Heart left ventricle (tissue), 13 donors: Measurements from ENCODE around the gene NBPF1.
"Not testable (repeated sequence)": the region's sequence is repeated elsewhere in the genome, so short reads cannot be mapped to it uniquely, and the experiment has no call there.

ENCODE experiments used
- POLR2A ChIP-seq, 2 donors: fragments of 450-650 bp; IDR thresholded peaks; one replicate each; pipeline ENCODE4 v1.6.1; 2017; ENCODE audit warnings: antibody characterized with exemption in 2 of 2, mild to moderate bottlenecking in 2 of 2, moderate library complexity in 2 of 2
- TF ChIP-seq, protein P1 (sequence below), 12 donors: fragments of 200-600 bp; sonication (generic) in 4 of 12; IDR thresholded peaks; one replicate each; pipeline versions ENCODE4 v1.5.0 to v1.8.0; 2018 to 2022; ENCODE audit warnings: antibody characterized with exemption in 12 of 12, mild to moderate bottlenecking in 5 of 12
- donor health status: ischemic (EF 13 %, LVEDD 7.1; RV severe dilation, severe dysfunction).
- donor health status: DM: no; HTN: yes; CAD: no.
- donor health status: DM: no; HTN: no; CAD: no.
- donor health status: ischemic (EF 25% LVEDD 6.9; RV normal size, moderate dysfunction).
- donor health status: ischemic (EF 25% LVEDD 5.7; RV mildly dilated, moderate dysfunction).
- donor health status: ischemic (EF 35%, LVEDD 5.7; RV mildly dilated, moderate dysfunction).
- donor health status: nonischemic (EF 11% LVEDD 7.7; RV severe dilation, severe dysfunction).
- donor health status: DM: yes; HTN: yes; CAD: no.
- donor health status: PGD.
- donor health status: ischemic (EF 29% LVEDD 5.4; RV normal size, mild dysfunction).
- donor health status: nonischemic (EF 23%, LVEDD 6.1; RV moderate dilation, normal function).

DNA sequence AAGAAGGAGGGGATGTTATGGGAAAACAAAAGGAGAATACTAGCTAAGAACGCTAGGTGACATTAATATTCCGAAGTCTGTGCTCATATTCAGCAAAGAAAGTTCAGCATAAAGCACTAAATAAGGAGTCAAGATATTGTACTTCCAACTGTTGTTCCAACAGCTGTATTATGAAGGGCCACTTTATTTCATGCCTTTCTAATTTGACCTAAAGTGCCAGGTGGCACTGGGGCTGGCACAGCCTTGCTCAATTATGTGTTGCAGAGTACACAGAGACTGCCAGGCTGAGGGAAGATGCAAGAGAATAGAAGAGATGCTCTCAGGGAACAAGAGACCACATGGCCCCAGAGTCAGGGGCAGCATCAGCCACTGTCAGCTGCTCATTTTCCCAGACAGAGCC, 9.7 kb downstream of the NBPF1 start:
- TF ChIP-seq POLR2A (IDR thresholded peaks at IDR 0.05), result not testable (repeated sequence)
- TF ChIP-seq, protein P1, sequence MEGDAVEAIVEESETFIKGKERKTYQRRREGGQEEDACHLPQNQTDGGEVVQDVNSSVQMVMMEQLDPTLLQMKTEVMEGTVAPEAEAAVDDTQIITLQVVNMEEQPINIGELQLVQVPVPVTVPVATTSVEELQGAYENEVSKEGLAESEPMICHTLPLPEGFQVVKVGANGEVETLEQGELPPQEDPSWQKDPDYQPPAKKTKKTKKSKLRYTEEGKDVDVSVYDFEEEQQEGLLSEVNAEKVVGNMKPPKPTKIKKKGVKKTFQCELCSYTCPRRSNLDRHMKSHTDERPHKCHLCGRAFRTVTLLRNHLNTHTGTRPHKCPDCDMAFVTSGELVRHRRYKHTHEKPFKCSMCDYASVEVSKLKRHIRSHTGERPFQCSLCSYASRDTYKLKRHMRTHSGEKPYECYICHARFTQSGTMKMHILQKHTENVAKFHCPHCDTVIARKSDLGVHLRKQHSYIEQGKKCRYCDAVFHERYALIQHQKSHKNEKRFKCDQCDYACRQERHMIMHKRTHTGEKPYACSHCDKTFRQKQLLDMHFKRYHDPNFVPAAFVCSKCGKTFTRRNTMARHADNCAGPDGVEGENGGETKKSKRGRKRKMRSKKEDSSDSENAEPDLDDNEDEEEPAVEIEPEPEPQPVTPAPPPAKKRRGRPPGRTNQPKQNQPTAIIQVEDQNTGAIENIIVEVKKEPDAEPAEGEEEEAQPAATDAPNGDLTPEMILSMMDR (IDR thresholded peaks at IDR 0.05), result not testable (repeated sequence)
